GM18511 (cell line): ENCODE results near the gene TMA7B.

ENCODE experiments used
- ATAC-seq: cut with Tn5 transposase; IDR thresholded peaks from one replicate; pipeline ENCODE4 v1.9.1; 2021; ENCODE audit warnings: mild to moderate bottlenecking, moderate library complexity; ENCODE audit not compliant: unreplicated experiment

Gene TMA7B

DNA sequence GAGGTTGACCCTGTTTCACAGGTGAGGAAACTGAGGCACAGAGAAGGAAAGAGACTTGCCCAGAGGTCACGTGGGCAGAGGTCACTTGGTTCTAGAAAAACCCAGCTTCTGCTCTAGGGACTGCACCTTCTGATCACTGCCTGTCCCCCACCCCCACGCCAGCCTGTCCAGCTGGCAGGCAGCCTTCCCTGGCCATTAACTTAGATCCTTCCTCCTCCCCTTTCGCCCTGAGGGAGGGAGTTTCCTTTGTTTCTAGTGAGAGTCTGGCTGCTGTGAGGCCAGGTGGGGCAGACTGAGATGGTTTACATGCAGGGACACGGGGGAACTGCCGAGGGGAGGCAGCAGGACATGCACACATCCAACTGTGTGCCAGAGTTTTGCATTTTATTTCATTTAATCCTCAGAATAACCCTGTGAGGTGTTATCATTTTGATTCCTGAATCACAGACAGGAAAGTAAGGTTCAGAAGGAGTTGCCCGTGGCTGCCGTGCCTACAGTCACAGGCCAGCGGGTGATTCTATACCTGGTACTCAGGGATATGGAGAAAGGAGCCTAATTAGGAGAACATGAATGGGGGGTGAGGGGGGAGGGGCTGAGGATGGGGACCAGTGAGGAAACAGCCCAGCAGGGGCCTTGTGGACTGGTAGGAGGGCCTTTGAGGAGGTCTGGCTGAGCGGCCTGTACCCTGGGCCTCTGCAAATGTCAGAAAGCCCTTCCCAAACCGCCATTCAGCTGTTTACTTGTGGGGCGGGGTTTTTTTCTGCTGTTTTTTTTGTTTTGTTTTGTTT is 37.9 kb downstream of the TMA7B start:
- ATAC-seq = no peak

DNA sequence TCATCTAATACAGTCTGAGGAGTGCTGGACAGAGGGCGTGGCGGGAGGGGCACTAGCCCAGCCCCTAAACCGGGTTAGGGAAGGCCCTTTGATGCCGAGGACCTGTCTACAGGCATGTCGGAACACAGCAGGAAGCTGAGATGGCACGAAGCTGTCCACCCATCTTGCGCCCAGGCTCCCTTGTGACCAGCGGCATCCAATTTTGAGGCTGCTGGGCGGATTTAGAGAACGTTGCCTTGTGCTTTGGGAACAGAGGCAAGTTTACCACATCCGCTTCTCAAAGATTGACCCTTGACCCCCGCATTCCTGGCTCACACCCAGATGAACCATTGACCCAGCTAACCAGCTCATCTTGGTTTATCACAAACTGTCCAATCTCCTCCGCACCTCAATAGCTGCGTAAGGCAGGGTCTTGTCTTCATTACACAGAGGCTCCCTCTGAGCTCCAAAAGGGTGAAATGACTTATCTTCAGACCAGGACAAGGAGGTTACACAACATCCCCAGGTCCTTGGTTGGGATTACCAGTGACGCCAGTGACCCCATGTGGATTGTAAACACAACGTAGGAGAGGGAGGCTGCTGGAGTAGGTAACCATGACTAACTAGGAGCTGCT is 39.1 kb downstream of the TMA7B start:
- no peak for ATAC-seq

DNA sequence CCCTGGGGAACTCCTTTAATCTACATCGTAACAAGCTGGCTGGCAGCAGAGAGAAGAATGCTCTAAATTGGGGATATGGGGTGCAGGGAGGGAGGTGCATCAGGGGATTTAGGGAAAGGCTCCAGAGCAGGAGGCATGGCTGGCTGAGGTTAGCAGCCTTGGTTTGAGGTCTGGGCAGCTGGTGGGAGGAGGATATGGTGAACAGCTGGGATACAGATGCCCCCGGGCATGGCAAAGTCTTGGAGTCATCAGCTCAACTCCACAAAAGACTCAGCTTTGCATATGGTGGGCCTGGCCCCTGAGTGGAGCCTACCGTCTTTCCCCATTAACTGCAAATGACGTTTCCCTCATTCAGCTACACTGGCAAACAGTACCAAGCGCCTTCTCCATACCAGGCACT is 40.0 kb downstream of the TMA7B start:
- ATAC-seq = no peak

DNA sequence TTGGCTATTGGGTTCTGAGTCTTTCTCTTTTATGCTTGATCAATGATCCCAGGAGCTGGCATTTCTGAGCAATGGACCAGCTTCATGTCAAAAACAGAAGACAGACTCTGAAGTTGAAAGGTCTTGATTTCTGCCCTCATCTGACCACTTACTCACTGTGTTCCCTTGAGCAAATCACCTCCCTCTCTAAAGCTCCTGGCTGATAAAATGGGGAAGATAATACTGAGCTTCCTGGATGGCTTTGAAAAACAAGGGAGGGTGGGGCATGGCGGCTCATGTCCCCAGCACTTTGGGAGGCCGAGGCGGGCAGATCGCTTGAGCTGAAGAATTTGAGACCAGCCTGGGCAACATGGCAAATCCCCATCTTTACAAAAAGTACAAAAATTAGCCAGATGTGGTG is 40.9 kb downstream of the TMA7B start:
- no peak for ATAC-seq

DNA sequence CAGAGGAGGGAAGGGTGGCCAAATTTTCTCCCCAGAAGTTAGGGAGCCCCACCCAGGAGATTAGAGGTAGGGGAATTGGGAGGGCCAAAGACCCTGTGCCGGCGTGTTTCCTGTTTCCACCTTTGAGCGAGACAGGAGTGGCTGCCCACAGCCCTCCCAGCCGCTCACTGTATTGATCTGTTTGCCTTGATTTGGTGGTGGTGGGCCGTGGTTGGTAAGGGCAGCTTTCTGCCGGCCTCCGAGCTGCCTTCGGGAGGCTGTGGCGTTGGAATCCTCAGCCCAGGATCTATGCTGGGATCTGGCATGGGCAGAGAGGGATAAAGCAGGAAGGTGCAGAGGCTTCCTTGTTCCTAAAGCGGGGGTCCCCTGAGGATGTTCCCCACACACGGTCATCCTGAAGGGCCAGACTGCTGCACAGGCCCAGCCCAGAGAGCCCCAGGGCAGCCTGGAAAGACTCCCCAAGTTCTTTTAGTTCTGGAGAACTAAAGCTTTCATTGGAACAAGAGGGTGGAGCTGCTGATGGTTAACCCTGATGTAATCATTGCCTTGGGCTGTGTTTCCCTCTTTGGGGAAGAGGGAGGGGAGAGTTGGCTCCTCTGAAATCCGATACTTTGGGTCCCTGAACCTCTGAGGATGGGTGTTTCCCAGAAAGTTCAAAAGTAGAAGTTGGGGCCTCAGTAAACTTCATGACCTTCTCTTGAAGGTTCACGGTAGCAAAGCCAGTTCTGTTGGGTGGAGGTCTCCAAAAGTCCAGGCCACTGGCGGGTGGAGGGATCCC is 41.8 kb downstream of the TMA7B start:
- ATAC-seq = no peak

DNA sequence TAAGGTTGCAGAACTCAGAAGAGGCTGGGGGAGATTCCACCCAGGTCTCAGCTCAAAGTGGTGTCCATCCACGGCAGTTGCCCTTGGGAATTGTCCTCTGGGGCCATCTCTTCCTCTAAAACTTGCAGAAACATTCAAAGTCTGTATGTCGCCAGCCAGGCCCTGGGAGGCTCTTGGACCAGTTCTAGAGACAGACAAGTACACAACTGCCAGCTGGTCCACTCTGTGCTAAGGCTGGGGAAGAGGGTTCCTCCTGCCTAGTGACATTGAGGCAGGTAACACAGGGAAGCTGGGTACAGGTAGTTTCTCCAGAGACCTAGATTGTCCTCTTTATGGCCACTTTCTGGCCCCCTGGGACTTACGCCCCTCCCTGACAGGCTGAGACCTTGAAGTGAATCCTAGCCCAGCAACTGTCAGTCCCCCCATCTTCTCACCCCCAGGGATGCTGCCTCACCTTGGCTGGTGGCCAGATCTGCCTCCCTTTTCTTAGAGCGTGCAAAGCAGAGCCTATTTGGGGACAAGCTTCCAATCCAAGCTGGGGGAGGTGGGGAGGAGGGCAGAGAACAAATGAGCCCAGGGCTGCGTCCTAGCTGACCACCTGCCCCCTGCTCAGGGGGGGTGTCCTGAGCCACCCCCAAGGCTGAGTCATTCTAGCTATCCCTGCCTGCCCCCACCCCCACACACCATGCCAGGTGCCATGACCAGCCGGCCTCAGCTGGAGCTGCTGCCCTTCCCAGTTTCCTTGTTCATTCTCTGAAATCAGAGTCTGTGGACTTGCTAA is 42.9 kb downstream of the TMA7B start:
- no peak for ATAC-seq

DNA sequence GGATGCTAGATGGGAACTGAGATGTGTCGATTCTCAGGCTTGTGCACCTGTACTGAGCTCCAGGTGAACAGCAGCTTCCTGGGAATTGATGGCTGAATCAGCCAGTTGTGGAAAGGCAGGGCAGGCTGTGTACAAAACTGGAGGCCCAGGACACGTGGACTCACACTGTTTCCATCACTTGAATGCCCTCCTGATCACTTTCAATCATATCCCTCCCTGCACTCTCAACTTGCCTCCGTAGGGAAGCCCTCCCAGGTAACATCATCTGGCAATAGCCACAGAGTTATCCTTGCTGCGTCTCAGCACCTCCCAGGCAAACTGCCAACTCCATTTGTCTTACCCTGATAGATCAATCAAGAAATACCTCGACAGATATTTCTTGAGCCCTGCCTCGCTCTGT is 44.6 kb downstream of the TMA7B start:
- no peak for ATAC-seq

DNA sequence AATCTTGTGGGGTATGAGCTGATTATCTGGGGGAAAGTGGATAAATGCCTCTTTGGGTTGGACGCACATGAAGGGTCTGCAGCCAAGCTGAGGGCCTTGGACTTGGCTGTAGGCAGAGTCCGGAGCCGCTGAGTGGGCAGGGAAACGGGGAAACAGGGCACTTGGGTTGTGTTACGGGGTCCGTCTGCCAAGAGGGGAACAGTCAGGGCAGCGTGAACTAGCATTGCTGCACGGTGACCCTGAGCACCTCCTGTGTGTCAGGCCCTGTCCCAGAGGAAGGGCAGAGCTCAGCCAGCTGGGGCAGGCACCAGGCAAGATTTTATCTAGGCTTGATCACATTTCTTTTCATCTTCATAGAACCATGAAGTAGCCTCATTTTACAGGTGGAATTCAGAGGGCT is 46.4 kb downstream of the TMA7B start:
- ATAC-seq = no peak

DNA sequence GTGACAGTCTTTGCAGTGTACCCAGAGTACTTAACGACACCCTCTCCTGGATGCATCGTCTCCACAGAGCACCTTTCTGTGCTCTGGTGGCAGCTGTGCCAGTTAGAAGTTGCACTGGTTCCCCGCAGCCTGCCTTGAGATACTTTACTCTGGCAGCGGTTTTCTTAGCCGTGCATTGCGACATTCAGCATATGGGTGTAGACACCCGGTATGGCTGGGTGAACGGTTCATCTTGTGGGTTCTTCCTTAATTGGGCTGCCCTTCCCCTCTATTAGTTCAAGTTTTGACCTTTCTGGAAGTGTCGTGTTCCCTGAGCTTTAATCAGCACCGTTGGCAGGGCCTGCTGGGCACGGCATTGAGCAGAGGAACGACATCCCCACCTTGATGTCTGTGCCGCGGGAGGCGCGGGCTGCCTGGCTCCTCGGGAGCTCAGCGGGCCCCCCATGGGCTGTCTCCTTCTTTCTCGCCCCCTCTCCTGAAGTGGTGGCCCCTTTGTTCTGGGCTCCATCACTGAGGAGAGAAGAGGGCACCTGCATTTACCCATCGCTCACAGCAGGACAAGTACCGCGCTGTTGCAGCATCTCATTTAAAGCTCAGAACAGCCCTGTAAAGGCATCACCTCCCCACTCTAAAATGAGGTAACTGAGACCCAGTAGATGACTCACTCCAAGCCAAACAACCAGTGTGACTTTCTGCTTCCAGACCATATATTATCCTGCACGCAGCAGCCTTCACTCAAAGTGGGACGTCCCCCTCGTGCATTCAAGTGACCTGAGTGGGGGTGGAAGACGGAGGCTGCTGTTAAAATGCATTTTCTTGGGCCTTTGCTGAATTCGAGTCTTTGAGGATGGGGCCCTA is 47.9 kb downstream of the TMA7B start:
- ATAC-seq = no peak

DNA sequence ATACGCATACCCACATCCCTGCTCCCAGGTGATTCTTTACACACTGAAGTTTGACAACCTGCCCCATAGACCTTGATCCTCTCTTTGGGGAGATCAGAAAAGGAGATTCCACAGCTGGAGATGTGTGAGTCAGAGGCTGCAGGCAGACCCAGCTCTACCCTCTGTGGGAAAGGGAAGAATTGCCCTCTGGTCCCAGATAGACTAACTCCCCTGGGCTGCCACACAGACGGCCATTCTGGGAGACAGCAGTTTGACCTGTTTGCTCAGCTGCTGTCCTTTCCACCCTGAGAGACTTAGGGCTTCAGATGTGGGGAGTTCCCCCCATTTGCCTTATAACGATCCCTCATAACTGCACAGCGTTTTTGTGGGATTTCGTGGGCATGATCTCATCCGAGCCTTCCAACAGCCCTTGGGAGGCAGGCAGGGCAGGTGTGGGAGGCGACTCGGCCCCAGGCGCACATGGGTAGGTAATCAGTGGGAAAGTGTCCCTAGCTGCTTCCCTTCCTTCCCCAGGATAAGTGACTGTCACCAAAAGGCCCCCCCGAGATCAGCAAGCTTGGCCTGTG is 48.6 kb downstream of the TMA7B start:
- ATAC-seq = no peak

DNA sequence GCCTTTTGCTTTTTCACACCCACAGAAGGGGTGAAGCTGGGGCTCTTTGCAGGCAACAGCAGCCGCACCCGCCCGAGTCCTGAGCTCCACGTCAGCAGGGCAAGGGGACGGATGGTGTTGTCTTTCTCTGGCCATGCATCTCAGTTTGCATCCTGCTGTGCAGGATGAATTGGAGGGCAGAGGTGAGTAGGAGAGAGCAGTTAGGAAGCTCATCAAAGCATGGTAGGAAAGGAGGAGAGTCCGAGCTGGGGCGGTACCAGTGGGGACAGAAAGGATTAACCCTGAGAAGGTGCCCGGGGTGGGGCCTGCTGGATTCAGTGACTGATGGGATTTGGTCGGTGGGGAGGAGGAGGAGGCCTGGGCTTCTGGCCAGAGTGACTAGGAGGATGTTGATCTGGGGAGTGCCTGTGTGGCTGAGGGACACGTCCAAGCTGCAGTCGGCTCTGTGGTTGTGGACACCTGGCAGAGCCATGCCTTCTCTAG is 49.1 kb downstream of the TMA7B start:
- ATAC-seq = no peak

DNA sequence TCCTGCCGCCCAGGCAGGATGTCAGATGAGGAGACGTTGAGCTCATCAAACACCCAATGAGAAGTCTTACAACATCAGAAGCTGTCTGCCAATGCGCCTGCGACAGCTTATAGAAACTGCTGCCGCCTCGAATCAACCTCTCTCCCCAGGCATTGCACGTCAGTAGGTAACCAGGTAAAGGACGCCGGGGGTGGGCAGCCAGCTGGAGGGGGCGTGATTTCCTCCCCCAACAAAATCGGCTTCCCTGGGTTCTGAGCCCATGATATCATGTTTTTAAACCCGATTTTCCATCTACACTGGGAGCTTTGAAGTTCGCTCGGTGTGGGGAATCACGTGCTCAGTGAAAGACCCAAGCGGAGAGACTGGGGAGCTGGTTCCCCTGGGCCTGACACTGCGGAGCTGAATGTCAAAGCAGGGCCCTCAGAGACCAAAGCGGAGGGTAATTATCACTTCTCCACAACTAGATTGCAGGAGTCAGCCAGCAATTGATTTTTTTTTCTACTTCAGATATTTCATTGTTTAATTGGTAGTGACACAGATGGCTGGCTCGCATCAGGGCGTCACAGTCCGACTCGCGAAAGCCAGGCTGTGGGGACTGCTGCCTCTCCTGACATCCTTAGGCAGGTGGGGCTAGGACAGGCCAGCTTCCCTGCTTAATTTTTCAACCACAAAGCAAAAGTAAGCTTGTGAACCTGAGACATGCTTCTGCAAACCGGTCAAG is 49.9 kb downstream of the TMA7B start:
- no peak for ATAC-seq

DNA sequence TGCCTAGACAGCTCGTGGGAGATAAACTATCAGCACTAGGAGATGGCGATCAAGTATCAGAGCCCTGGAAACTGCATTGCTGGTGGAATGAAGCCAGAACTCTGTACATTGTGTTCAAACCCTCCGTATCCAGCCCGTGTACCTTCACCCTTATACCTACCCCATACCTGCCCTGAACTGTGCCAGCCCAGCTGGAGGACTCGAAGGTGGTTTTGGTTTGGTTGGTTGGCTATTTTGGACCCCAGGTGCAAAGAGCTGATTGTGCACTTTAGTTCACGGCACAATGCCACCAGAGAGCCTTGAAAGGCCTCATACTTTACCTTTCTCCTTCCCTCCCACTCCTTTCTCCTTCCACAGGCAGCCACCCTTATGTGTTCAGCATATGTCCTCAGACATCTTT is 50.5 kb downstream of the TMA7B start:
- no peak for ATAC-seq
